ENCODE data around the gene SEPTIN8. TPM values are rescaled to one million over a fixed set of nuclear protein-coding genes. Genes with fewer than 3 reads are reported as not detected.

Gene SEPTIN8
- total RNA-seq, 1 donor from 2014 or later = 27.2 TPM

- DNase-seq = peak; percentile 89
- Histone ChIP-seq H3K4me3 (peak overlapping the region; percentile 29), H3K27me3 (ENCODE audit: low read depth) (peaks cover 8% of the 10 kb centered on the region), H3K27ac (replicated peaks) (no peak overlapping the region), H3K9me3 (replicated peaks) (no peaks in the 10 kb centered on the region), H3K4me1 (peaks cover 17% of the 10 kb centered on the region), H3K36me3 (peaks cover 4% of the 10 kb centered on the region)
- intact Hi-C loops (cut with micrococcal nuclease) = no loop called here
- TF ChIP-seq CTCF (IDR thresholded peaks at IDR 0.05; ENCODE audit: borderline replicate concordance) = peak; percentile 93
Measured at GRCh38 chr5:132820162-132820754, 43.2 kb upstream of the SEPTIN8 start.

DNA sequence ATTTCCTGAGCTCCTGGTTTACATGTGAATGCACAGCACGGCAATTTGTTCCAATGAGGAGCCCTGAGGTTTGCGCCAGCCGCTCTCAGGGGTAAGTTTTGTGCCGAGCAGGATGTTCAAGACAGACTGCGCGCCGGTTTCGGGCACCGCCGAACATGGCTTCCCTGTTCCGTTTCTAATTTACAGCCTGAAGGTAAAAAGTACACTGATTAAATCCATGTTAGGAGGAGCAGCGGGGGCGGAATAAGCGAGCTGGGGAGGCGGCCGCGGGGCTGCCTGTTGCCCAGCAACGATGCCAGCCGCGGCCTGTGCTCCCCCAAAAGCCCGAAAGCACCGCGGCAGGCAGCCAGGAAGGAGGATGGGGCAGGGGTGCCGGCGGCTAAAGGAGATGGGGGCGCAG is 42.4 kb upstream of the SEPTIN8 start:
- no peak for TF ChIP-seq CTCF (IDR thresholded peaks at IDR 0.05; ENCODE audit: borderline replicate concordance)
- no peak for DNase-seq
- intact Hi-C loops (cut with micrococcal nuclease) = loop anchor here (10.0 kb wide), 1 partner anchor 75 kb away; the partner anchor contains the start of gene CCNI2
- H3K27ac ChIP-seq (replicated peaks) = no peak overlapping the region
- H3K4me3 ChIP-seq = peak overlapping the region; percentile 29
- H3K9me3 ChIP-seq (replicated peaks) = no peaks in the 10 kb centered on the region
- H3K27me3 ChIP-seq (ENCODE audit: low read depth) = peaks cover 11% of the 10 kb centered on the region
- peaks cover 17% of the 10 kb centered on the region for H3K4me1 ChIP-seq
- peaks cover 2% of the 10 kb centered on the region for H3K36me3 ChIP-seq

GRCh38 chr5:132817011-132817410 is 40.0 kb upstream of the SEPTIN8 start:
- Histone ChIP-seq H3K4me1 (peaks cover 28% of the 10 kb centered on the region), H3K9me3 (replicated peaks) (no peaks in the 10 kb centered on the region), H3K27me3 (ENCODE audit: low read depth) (peaks cover 35% of the 10 kb centered on the region), H3K36me3 (no peaks in the 10 kb centered on the region), H3K27ac (replicated peaks) (no peak overlapping the region), H3K4me3 (no peak overlapping the region)
- no peak for DNase-seq
- intact Hi-C loops (cut with micrococcal nuclease) = loop anchor here (10.0 kb wide), 1 partner anchor 72 kb away; the partner anchor contains the start of gene CCNI2
- TF ChIP-seq CTCF (IDR thresholded peaks at IDR 0.05; ENCODE audit: borderline replicate concordance) = no peak

- no peak overlapping the region for H3K27ac ChIP-seq (replicated peaks)
- no peaks in the 10 kb centered on the region for H3K9me3 ChIP-seq (replicated peaks)
- intact Hi-C loops (cut with micrococcal nuclease) = loop anchor here (10.0 kb wide), 1 partner anchor 72 kb away; the partner anchor contains the start of gene CCNI2
- DNase-seq = no peak
- H3K36me3 ChIP-seq = no peaks in the 10 kb centered on the region
- H3K27me3 ChIP-seq (ENCODE audit: low read depth) = peaks cover 40% of the 10 kb centered on the region
- no peak overlapping the region for H3K4me3 ChIP-seq
- peaks cover 28% of the 10 kb centered on the region for H3K4me1 ChIP-seq
- TF ChIP-seq CTCF (IDR thresholded peaks at IDR 0.05; ENCODE audit: borderline replicate concordance) = no peak
Measured at GRCh38 chr5:132816554-132816953, 39.5 kb upstream of the SEPTIN8 start.

DNA sequence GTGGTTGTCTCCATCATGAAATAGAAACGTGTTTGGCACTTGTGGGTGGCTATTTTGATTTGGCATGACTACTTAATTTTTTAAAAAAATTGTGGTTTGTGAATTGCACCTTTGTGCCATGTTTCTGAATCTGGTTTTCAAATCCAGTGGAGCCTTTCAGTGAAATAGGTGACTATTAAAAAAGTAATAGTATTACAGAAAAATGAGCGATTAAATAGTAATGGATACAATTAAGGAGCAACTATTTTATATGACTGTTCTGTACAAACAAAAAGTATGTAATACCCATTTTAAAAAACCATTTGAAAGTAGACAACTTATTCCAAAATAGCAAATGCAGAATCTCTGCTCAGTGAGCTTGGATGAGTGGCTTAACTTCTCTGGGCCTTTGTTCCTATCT is 39.0 kb upstream of the SEPTIN8 start:
- intact Hi-C loops (cut with micrococcal nuclease) = loop anchor here (10.0 kb wide), 1 partner anchor 71 kb away; the partner anchor contains the start of gene CCNI2
- Histone ChIP-seq H3K9me3 (replicated peaks) (no peaks in the 10 kb centered on the region), H3K27me3 (ENCODE audit: low read depth) (peaks cover 45% of the 10 kb centered on the region), H3K36me3 (no peaks in the 10 kb centered on the region), H3K4me1 (peaks cover 28% of the 10 kb centered on the region), H3K27ac (replicated peaks) (no peak overlapping the region), H3K4me3 (no peak overlapping the region)
- TF ChIP-seq CTCF (IDR thresholded peaks at IDR 0.05; ENCODE audit: borderline replicate concordance) = no peak
- no peak for DNase-seq
